ENCODE results near the gene THBS3. TPM values are rescaled to one million over a fixed set of nuclear protein-coding genes. Genes with fewer than 3 reads are reported as not detected.

The THBS3 gene
- total and polyA plus RNA-seq, 2 of the 4 experiments (the other 2 are of a cell fraction) = 15.1 to 30.4 TPM

GRCh38 chr1:155186794-155187455 lies 20.8 kb downstream of the THBS3 start:
- no peaks in the 10 kb centered on the region for H3K9me1 ChIP-seq (ENCODE audit: insufficient read depth, low read length)
- 70% methylated on average over 5 of the region's 14 CpGs; no CpG with 5 or more reads in 1 of the 2 experiments for WGBS, 2 experiments (ENCODE audit: extremely low coverage in 2 of 2, insufficient read length in 1 of 2)
- H3K14ac ChIP-seq (replicated peaks; ENCODE audit: low read depth, low read length) = no peak overlapping the region

More at GRCh38 chr1:155186794-155187455, 20.8 kb downstream of the THBS3 start:
- no peaks in the 10 kb centered on the region for H3K9me3 ChIP-seq (ENCODE audit: control insufficient read depth, insufficient read depth, low read length)
- H4K8ac ChIP-seq (ENCODE audit: low read depth in 2 of 2, low read length in 2 of 2) = no peak overlapping the region
- H3K56ac ChIP-seq (ENCODE audit: extremely low read depth, insufficient read depth, low read length) = no peak overlapping the region
- H3K23ac ChIP-seq (ENCODE audit: low read depth, low read length) = no peak overlapping the region
- no peak overlapping the region for H3K18ac ChIP-seq (ENCODE audit: low read depth, low read length)
- ChIA-PET CTCF (no interaction called here), POLR2A (ENCODE audit: unreplicated experiment) (no interaction called here)
- no peak overlapping the region for H3K4me2 ChIP-seq (ENCODE audit: low read depth, low read length)
- no peak overlapping the region for H4K5ac ChIP-seq (ENCODE audit: low read depth, low read length)
- no peaks in the 10 kb centered on the region for H3K79me1 ChIP-seq (ENCODE audit: low read depth in 1 of 2, low read length in 2 of 2)
- no peak overlapping the region for H4K91ac ChIP-seq (ENCODE audit: insufficient read depth, low read depth, low read length)
- no peaks in the 10 kb centered on the region for H3K27me3 ChIP-seq (ENCODE audit: control insufficient read depth, insufficient read depth, low read length)
- no peak overlapping the region for H2BK5ac ChIP-seq (ENCODE audit: low read depth, low read length, poor library complexity, severe bottlenecking)
- H2BK15ac ChIP-seq (ENCODE audit: low read depth, low read length) = no peak overlapping the region
- dilution Hi-C loops (cut with HindIII; ENCODE audit: low sequenced_read_pairs, unreplicated experiment) = no loop called here
- no peak overlapping the region for H2AK5ac ChIP-seq (ENCODE audit: low read depth, low read length)
- H2BK120ac ChIP-seq (ENCODE audit: low read depth, low read length) = no peak overlapping the region
- H3K4me1 ChIP-seq (ENCODE audit: control insufficient read depth, insufficient read depth, low read length) = no peaks in the 10 kb centered on the region
- intact Hi-C loops (cut with micrococcal nuclease) = no loop called here
- BruUV-seq (replicated peaks) = no TSS peak
- no peak overlapping the region for H3K9ac ChIP-seq (ENCODE audit: low read depth, low read length)
- H2BK20ac ChIP-seq (ENCODE audit: low read depth, low read length) = no peak overlapping the region
- H4K20me1 ChIP-seq (ENCODE audit: insufficient read depth, low read length) = no peaks in the 10 kb centered on the region
- ATAC-seq (ENCODE audit: low read depth) (no peak; the same call in 1 of the 2 replicates), DNase-seq (no peak)
- H3K4me3 ChIP-seq (ENCODE audit: insufficient read depth, low read depth, low read length) = no peak overlapping the region
- no peak overlapping the region for H2AK9ac ChIP-seq (replicated peaks; ENCODE audit: low read depth, low read length, poor library complexity)
- no peak overlapping the region for H2AFZ ChIP-seq (replicated peaks; ENCODE audit: low read length, poor library complexity)
- peaks cover 10% of the 10 kb centered on the region for H3K36me3 ChIP-seq (ENCODE audit: control insufficient read depth, insufficient read depth, low read length)
- H3K4ac ChIP-seq (ENCODE audit: low read depth, low read length) = no peak overlapping the region
- no peak overlapping the region for H3K27ac ChIP-seq (ENCODE audit: insufficient read depth, low read length)
- in situ Hi-C loops (cut with MboI; ENCODE audit: low sequenced_read_pairs) = no loop called here
- no peak for TF ChIP-seq ELK1 (IDR thresholded peaks at IDR 0.05; ENCODE audit: borderline replicate concordance, low read depth, low read length)
- no peak for TF ChIP-seq FOS (IDR thresholded peaks at IDR 0.05; ENCODE audit: low read depth, low read length)
- no peak for TF ChIP-seq USF2 (IDR thresholded peaks at IDR 0.05; ENCODE audit: low read depth, low read length)
- TF ChIP-seq NFE2L2 (IDR thresholded peaks at IDR 0.05; ENCODE audit: low read depth, low read length) = no peak
- TF ChIP-seq MAZ (IDR thresholded peaks at IDR 0.05; ENCODE audit: borderline replicate concordance, low read depth, low read length) = no peak
- no peak for TF ChIP-seq POLR2A (IDR thresholded peaks at IDR 0.05; ENCODE audit: low read depth, low read length)
- no peak for TF ChIP-seq MAFK (IDR thresholded peaks at IDR 0.05; ENCODE audit: low read depth, low read length)
- TF ChIP-seq MXI1 (IDR thresholded peaks at IDR 0.05; ENCODE audit: borderline replicate concordance, low read depth, low read length) = no peak
- no peak for TF ChIP-seq CTCF (conservative IDR thresholded peaks at IDR 0.05; ENCODE audit: low read depth, low read length)
- no peak for TF ChIP-seq BHLHE40 (IDR thresholded peaks at IDR 0.05; ENCODE audit: low read depth, low read length)
- no peak for TF ChIP-seq SMC3 (IDR thresholded peaks at IDR 0.05; ENCODE audit: low read depth, low read length)
- TF ChIP-seq CHD1 (IDR thresholded peaks at IDR 0.05; ENCODE audit: low read depth, low read length) = no peak
- no peak for TF ChIP-seq RFX5 (IDR thresholded peaks at IDR 0.05; ENCODE audit: low read depth, low read length)
- TF ChIP-seq RCOR1 (IDR thresholded peaks at IDR 0.05; ENCODE audit: insufficient replicate concordance, low read length) = no peak
- TF ChIP-seq RAD21 (IDR thresholded peaks at IDR 0.05; ENCODE audit: low read length) = no peak
- TF ChIP-seq CEBPB (IDR thresholded peaks at IDR 0.05; ENCODE audit: low read depth, low read length) = no peak
